ENCODE data around the gene CYREN.

Gene CYREN

GRCh38 chr7:135162382-135163001, 8.0 kb downstream of the CYREN start:
- peaks cover 4% of the 10 kb centered on the region; the same call in 1 of the 2 replicates for H3K9me3 ChIP-seq (ENCODE audit: insufficient read depth, low read depth, low read length)
- no peaks in the 10 kb centered on the region for H3K27me3 ChIP-seq (ENCODE audit: insufficient read depth, low read length, poor library complexity, severe bottlenecking)
- H3K4me2 ChIP-seq (ENCODE audit: low read depth, low read length, poor library complexity, severe bottlenecking) = no peak overlapping the region
- H3K79me2 ChIP-seq (ENCODE audit: insufficient read depth, low read length) = peaks cover 7% of the 10 kb centered on the region
- TF ChIP-seq CTCF (conservative IDR thresholded peaks at IDR 0.05; ENCODE audit: low read length) = no peak
- TF ChIP-seq EZH2phosphoT487 (IDR thresholded peaks at IDR 0.05; ENCODE audit: borderline replicate concordance) = no peak
- H4K20me1 ChIP-seq (ENCODE audit: insufficient read depth, low read length, poor library complexity, severe bottlenecking) = peaks cover 21% of the 10 kb centered on the region
- peaks cover 19% of the 10 kb centered on the region for H3K4me1 ChIP-seq (ENCODE audit: insufficient read depth, low read length, poor library complexity, severe bottlenecking)
- H2AFZ ChIP-seq (ENCODE audit: low read length) = no peak overlapping the region
- H3K36me3 ChIP-seq (ENCODE audit: insufficient read depth, low read length) = peaks cover 18% of the 10 kb centered on the region; the same call in 1 of the 2 replicates
- H3K9ac ChIP-seq (ENCODE audit: low read depth, low read length, poor library complexity, severe bottlenecking) = no peak overlapping the region
- no peaks in the 10 kb centered on the region for H3K9me2 ChIP-seq (replicated peaks; ENCODE audit: low read depth, low read length)
- H3K4me3 ChIP-seq (ENCODE audit: low read length, poor library complexity, severe bottlenecking) = no peak overlapping the region
- H3F3A ChIP-seq (ENCODE audit: low read depth) = no peaks in the 10 kb centered on the region

DNA sequence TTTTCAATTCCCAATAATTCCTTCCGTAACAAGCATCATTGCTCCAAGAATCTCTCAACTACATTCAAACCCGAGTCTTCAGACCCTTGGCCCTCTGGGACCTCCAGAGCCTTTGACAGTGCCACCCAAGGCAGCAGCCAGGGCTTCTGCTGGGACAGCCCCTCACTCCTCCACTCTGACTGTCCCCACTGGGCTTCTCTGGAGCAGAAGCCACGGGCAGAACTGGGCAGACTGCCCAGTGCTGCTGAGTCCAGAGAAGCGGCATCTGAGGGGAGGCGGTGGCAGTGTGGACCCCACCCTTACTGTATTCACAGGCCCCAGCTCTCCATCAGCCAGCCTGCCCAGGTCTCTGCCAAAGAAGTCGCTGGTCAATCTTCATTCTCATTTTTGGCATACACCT, 8.8 kb downstream of the CYREN start:
- H3K4me2 ChIP-seq (ENCODE audit: low read depth, low read length, poor library complexity, severe bottlenecking) = no peak overlapping the region
- no peaks in the 10 kb centered on the region for H3K27me3 ChIP-seq (ENCODE audit: insufficient read depth, low read length, poor library complexity, severe bottlenecking)
- H3K4me3 ChIP-seq (ENCODE audit: low read length, poor library complexity, severe bottlenecking) = no peak overlapping the region
- no peaks in the 10 kb centered on the region for H3F3A ChIP-seq (ENCODE audit: low read depth)
- no peak overlapping the region for H2AFZ ChIP-seq (ENCODE audit: low read length)
- H3K9me2 ChIP-seq (replicated peaks; ENCODE audit: low read depth, low read length) = no peaks in the 10 kb centered on the region
- H3K79me2 ChIP-seq (ENCODE audit: insufficient read depth, low read length) = no peaks in the 10 kb centered on the region
- TF ChIP-seq CTCF (conservative IDR thresholded peaks at IDR 0.05; ENCODE audit: low read length) = no peak
- no peak for TF ChIP-seq EZH2phosphoT487 (IDR thresholded peaks at IDR 0.05; ENCODE audit: borderline replicate concordance)
- peaks cover 17% of the 10 kb centered on the region for H3K4me1 ChIP-seq (ENCODE audit: insufficient read depth, low read length, poor library complexity, severe bottlenecking)
- H3K36me3 ChIP-seq (ENCODE audit: insufficient read depth, low read length) = peaks cover 10% of the 10 kb centered on the region; the same call in 1 of the 2 replicates
- peaks cover 13% of the 10 kb centered on the region for H4K20me1 ChIP-seq (ENCODE audit: insufficient read depth, low read length, poor library complexity, severe bottlenecking)
- H3K9me3 ChIP-seq (ENCODE audit: insufficient read depth, low read depth, low read length) = peaks cover 4% of the 10 kb centered on the region
- H3K9ac ChIP-seq (ENCODE audit: low read depth, low read length, poor library complexity, severe bottlenecking) = no peak overlapping the region

GRCh38 chr7:135160858-135161653, 9.5 kb downstream of the CYREN start:
- H3F3A ChIP-seq (ENCODE audit: low read depth) = no peaks in the 10 kb centered on the region
- no peak overlapping the region for H3K4me3 ChIP-seq (ENCODE audit: low read length, poor library complexity, severe bottlenecking)
- peaks cover 7% of the 10 kb centered on the region; the same call in 1 of the 2 replicates for H3K36me3 ChIP-seq (ENCODE audit: insufficient read depth, low read length)
- H3K27me3 ChIP-seq (ENCODE audit: insufficient read depth, low read length, poor library complexity, severe bottlenecking) = no peaks in the 10 kb centered on the region
- H3K9me3 ChIP-seq (ENCODE audit: insufficient read depth, low read depth, low read length) = peaks cover 9% of the 10 kb centered on the region
- H3K4me1 ChIP-seq (ENCODE audit: insufficient read depth, low read length, poor library complexity, severe bottlenecking) = peaks cover 17% of the 10 kb centered on the region
- H3K9me2 ChIP-seq (replicated peaks; ENCODE audit: low read depth, low read length) = no peaks in the 10 kb centered on the region
- H4K20me1 ChIP-seq (ENCODE audit: insufficient read depth, low read length, poor library complexity, severe bottlenecking) = peaks cover 7% of the 10 kb centered on the region
- no peak overlapping the region for H3K9ac ChIP-seq (ENCODE audit: low read depth, low read length, poor library complexity, severe bottlenecking)
- H2AFZ ChIP-seq (ENCODE audit: low read length) = no peak overlapping the region
- H3K79me2 ChIP-seq (ENCODE audit: insufficient read depth, low read length) = no peaks in the 10 kb centered on the region
- TF ChIP-seq CTCF (conservative IDR thresholded peaks at IDR 0.05; ENCODE audit: low read length) = no peak
- TF ChIP-seq EZH2phosphoT487 (IDR thresholded peaks at IDR 0.05; ENCODE audit: borderline replicate concordance) = no peak
- peak overlapping the region; percentile 43 for H3K4me2 ChIP-seq (ENCODE audit: low read depth, low read length, poor library complexity, severe bottlenecking)
